Measurements from ENCODE around the gene CACNA1A.

The CACNA1A gene

DNA sequence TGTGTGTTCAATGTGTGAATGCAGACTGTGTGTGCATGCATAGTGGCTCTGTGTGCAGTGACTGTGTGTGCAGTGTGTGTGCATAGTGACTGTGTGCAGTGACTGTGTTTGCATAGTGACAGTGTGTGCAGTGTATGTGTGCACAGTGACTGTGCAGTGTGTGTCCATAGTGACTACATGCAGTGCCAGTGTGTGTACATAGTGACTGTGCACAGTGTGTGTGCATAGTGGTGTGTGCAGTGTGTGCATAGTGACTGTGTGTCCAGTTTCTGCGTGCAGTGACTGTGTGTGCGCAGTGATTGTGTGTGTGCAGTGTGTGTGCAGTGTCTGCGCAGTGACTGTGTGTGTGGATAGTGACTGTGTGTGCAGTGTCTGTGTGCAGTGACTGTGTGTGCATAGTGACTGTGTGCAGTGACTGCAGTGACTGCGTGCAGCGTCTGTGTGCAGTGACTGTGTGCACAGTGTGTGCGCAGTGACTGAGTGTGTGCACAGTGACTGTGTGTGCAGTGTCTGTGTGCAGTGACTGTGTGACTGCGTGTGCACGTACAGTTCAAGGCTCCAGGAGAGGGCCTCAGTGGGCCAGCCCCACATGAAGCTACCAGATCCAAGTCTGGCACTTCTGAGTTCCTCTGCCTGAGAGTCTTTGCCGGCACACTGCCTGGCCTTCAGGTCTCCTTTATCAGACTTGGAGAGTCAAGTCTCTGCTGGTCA lies 265.8 kb downstream of the CACNA1A start:
- TF ChIP-seq, protein P1, sequence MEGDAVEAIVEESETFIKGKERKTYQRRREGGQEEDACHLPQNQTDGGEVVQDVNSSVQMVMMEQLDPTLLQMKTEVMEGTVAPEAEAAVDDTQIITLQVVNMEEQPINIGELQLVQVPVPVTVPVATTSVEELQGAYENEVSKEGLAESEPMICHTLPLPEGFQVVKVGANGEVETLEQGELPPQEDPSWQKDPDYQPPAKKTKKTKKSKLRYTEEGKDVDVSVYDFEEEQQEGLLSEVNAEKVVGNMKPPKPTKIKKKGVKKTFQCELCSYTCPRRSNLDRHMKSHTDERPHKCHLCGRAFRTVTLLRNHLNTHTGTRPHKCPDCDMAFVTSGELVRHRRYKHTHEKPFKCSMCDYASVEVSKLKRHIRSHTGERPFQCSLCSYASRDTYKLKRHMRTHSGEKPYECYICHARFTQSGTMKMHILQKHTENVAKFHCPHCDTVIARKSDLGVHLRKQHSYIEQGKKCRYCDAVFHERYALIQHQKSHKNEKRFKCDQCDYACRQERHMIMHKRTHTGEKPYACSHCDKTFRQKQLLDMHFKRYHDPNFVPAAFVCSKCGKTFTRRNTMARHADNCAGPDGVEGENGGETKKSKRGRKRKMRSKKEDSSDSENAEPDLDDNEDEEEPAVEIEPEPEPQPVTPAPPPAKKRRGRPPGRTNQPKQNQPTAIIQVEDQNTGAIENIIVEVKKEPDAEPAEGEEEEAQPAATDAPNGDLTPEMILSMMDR (IDR thresholded peaks at IDR 0.05; ENCODE audit: extremely low read depth, missing control alignments) = no peak
- DNase-seq (ENCODE audit: low spot score) = no peak

GRCh38 chr19:13238891-13239534 lies 267.3 kb downstream of the CACNA1A start:
- no peak for DNase-seq (ENCODE audit: low spot score)
- TF ChIP-seq, protein P1 (IDR thresholded peaks at IDR 0.05; ENCODE audit: extremely low read depth, missing control alignments) = no peak

DNA sequence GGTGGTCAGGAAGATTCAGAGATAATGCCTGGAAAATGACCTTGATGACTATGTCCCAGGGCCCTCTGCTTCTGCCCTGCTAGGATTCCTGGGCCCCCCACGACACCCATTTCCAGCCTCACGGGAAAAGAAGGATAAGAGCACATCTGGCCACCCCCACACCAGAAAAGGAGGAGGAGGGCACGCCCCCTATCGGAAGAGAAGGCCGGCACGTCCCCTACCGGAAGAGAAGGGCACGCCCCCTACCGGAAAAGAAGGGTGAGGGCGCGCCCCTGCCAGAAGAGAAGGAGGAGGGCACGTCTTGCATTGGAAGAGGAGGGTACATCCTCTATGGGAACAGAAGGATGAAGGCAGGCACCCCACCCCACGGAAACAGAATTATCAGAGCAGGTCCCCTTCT lies 271.8 kb downstream of the CACNA1A start:
- DNase-seq (ENCODE audit: low spot score) = peak; percentile 79
- TF ChIP-seq, protein P1 (IDR thresholded peaks at IDR 0.05; ENCODE audit: extremely low read depth, missing control alignments) = no peak

- DNase-seq (ENCODE audit: low spot score) = no peak
- TF ChIP-seq, protein P1 (IDR thresholded peaks at IDR 0.05; ENCODE audit: extremely low read depth, missing control alignments) = no peak
These were observed 274.6 kb downstream of the CACNA1A start for GRCh38 chr19:13231663-13232062.

GRCh38 chr19:13229246-13229645 lies 277.0 kb downstream of the CACNA1A start:
- no peak for DNase-seq (ENCODE audit: low spot score)
- TF ChIP-seq, protein P1 (IDR thresholded peaks at IDR 0.05; ENCODE audit: extremely low read depth, missing control alignments) = no peak

DNA sequence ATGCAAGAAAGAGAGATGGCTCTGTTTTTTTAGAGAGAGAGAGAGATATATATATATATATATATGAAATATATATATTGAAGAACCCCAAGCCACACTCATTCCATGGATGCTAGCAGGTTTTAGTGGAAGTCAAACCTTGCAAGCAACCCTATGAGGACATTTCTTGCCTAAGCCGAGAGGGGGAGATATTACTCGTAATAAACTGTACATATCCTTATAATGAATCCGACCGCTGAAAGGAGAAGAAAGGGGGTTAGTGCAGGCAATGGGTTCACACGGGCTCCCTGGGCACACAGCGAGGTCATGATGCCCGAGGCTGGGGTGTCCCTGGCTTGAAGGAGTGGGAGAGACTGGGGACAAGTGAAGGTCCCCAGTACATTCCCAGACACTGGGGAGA lies 277.7 kb downstream of the CACNA1A start:
- no peak for DNase-seq (ENCODE audit: low spot score)
- TF ChIP-seq, protein P1 (IDR thresholded peaks at IDR 0.05; ENCODE audit: extremely low read depth, missing control alignments) = no peak

DNA sequence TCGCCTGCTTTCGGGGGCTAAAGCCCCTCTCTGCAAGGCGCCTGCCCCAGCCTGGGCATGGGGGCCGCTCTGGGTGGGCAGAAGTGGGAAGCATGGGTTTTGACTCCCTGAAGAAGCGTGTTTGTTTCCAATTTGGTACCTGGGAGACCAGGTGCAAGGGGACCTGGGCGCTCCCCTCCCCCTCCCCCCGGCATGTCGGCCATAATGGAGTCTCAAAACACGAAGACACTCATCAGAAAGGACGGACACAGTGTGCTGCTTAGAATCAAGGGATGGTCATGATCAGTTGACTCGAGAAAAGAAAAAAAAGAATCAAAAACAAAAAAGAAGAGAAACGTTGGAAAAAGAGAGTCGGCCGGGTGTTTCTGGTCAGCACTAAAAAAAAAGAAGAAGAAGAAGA lies 279.3 kb downstream of the CACNA1A start:
- TF ChIP-seq, protein P1 (IDR thresholded peaks at IDR 0.05; ENCODE audit: extremely low read depth, missing control alignments) = no peak
- DNase-seq (ENCODE audit: low spot score) = no peak

Measured in GM20000 (cell line).